Fibroblast of gingiva (primary cell): Measurements from ENCODE around the gene PTPN9.
A peak's percentile ranks its signal among the peaks of the same experiment; 100 is the strongest.
"Not testable (repeated sequence)": the region's sequence is repeated elsewhere in the genome, so short reads cannot be mapped to it uniquely, and the experiment has no call there.

Source experiments
- DNase-seq: peaks from one replicate; pipeline ENCODE4 v3.0.0-alpha.2; 2011; ENCODE audit warnings: low read depth

PTPN9 gene

DNA sequence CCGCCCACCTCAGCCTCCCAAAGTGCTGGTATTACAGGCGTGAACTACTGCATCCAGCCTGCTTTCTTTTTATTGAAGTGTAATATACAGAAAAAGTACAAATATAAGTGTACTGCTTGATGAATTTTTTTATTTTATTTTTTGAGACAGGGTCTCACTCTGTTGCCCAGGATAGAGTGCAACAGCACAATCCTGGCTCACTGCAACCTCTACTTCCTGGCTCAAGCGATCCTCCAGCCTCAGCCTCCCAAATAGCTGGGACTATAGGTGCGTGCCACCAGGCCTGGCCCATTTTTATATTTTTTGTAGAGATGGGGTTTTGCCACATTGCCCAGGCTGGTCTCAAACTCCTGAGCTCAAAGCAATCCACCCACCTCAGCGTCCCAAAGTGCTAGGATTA, 3.8 kb upstream of the PTPN9 start:
- not testable (repeated sequence) for DNase-seq

- DNase-seq: peak; percentile 2
These were observed 755 bp downstream of the PTPN9 start for GRCh38 chr15:75578173-75578947.

- DNase-seq: peak; percentile 23
These were observed 1.5 kb downstream of the PTPN9 start for GRCh38 chr15:75577401-75578172.

GRCh38 chr15:75573648-75574384, 5.3 kb downstream of the PTPN9 start:
- DNase-seq: no peak

DNA sequence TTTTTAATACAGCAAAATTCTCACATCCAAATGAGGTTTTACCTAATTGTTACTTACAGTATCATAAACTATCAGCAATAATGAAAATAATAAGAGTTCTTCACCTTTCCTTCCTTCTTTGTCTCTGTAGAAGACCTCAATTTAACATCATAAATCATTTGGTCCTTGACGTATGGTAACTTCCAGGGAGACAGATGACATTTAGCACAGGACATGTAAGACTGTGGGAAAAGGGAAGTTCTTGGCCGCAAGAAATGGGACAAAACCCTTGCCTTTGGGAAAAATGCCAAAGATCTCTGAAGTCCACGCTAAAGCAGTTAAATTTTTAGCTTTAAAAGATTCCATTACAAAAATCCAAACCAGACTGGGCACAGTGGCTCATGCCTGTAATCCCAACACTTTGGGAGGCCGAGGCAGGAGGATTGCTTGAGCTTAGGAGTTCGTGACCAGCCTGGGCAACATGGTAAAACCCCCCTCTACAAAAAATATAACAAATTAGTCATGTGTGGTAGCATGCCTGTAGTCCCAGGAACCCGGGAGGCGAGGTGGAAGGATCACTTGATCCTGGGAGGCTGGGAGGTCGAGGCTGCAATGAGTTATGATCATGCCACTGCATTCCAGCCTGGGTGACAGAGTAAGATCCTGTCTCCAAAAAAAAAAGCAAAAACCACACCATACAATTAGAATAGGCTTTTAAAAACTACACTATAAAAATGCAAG, 8.8 kb downstream of the PTPN9 start:
- DNase-seq: no peak

- no peak for DNase-seq
These were observed 13.8 kb downstream of the PTPN9 start for GRCh38 chr15:75565062-75565970.

GRCh38 chr15:75561888-75562287, 17.2 kb downstream of the PTPN9 start:
- DNase-seq: no peak

DNA sequence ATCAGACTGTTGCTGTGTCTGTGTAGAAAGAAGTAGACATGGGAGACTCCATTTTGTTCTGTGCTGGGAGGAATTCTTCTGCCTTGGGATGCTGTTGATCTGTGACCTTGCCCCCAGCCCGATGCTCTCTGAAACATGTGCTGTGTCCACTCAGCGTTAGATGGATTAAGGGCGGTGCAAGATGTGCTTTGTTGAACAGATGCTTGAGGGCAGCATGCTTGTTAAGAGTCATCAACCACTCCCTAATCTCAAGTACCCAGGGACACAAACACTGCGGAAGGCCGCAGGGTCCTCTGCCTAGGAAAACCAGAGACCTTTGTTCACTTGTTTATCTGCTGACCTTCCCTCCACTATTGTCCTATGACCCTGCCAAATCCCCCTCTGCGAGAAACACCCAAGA, 19.8 kb downstream of the PTPN9 start:
- DNase-seq: not testable (repeated sequence)

GRCh38 chr15:75558955-75559354, 20.2 kb downstream of the PTPN9 start:
- DNase-seq: not testable (repeated sequence)

GRCh38 chr15:75554717-75555116, 24.4 kb downstream of the PTPN9 start:
- peak; percentile 89 for DNase-seq

- DNase-seq: no peak
These were observed 25.5 kb downstream of the PTPN9 start for GRCh38 chr15:75553659-75554058.

GRCh38 chr15:75551091-75551490, 28.0 kb downstream of the PTPN9 start:
- no peak for DNase-seq

GRCh38 chr15:75545064-75545463, 34.1 kb downstream of the PTPN9 start:
- DNase-seq: no peak

DNA sequence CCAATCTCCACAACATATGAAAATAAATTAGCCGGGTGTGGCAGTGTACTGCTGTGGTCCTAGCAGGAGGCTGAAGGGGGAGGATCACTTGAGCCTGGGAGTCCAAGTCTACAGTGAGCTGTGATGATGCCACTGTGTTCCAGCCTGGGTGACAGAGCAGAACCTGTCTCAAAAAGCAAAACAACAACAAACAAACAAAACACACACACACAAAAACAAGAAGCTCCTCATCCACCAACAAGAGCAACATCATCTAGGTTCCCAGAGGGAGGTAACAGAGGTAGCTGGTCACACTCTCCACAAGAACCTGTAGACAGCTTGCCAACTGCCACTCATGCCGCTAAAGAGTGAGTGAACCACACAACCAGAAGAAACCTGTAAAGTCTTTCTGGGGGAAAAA, 34.8 kb downstream of the PTPN9 start:
- DNase-seq: no peak

GRCh38 chr15:75542949-75543545, 36.1 kb downstream of the PTPN9 start:
- DNase-seq: not testable (repeated sequence)

- DNase-seq: no peak
These were observed 36.7 kb downstream of the PTPN9 start for GRCh38 chr15:75542386-75542797.

DNA sequence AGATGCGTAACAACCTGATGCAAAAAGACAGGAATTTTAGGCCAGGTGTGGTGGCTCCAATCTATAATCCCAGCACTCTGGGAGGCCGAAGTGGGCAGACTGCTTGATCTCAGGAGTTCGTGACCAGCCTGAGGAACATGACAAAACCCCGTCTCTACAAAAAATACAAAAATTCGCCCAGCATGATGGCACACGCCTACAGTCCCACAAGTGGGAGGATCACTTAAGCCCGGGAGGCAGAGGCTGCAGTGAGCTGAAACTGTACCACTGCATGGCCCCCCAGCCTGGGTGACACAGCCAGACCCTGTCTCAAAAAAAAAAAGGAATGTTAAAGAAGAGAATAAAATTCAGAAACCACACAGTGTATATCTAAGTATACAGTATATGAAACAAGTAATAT, 40.7 kb downstream of the PTPN9 start:
- DNase-seq: no peak

DNA sequence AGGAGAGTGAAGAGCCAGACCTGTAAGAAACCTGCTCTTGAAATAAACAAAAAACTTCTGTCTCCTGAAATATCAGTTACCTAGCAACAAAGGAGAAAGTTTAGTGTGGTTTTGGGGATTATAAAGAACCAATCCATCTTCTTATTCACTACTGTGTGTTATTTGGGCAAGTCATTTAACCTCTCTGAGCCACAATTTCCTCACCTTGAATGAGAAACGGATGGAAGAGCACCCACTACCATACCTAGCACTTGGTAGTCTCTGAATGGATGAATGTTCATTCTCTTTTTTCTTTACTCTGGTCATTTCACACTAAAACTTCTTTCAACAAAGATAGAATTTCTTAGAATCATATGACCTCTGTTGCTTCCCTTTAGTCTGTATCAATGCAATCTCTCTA, 45.2 kb downstream of the PTPN9 start:
- DNase-seq: no peak

DNA sequence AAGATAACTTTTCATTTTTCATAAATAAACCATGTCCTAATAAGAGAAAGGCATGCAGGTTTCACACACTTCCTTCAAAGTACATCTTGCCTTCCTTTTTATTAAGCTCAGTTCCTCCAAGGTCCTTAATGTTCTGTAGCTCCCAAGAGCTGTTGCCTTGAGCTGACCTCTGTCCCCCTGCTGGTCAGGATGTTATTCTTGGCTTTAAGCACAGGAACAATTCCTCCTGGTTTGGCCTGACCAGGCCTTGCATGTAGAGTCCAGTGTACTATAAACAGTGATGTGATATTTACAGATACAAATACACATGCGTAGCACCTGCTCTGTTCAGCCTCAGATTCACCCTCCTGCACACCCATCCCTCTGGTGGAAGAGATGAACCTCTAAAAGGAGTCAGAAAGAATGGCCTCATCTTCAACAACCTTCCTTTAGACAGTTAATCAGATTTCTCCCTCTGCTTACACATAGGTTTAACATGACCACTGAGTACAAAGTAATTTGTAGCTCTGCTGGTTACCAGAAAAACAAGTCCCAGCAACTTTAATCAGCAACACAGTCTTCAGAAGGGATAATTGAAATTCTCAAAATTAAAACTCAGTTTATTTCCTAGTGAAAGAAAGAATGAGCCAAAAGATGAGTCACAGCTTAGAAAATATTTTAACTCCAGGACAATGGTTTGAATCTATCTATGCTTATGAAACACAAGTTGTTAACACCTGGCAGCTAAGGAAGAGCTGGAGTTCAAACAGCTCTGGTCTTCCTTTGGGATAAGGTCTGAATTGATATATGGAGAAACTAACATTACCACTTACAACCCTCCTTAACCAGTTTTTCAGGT, 46.5 kb downstream of the PTPN9 start:
- peak; percentile 85 for DNase-seq

DNA sequence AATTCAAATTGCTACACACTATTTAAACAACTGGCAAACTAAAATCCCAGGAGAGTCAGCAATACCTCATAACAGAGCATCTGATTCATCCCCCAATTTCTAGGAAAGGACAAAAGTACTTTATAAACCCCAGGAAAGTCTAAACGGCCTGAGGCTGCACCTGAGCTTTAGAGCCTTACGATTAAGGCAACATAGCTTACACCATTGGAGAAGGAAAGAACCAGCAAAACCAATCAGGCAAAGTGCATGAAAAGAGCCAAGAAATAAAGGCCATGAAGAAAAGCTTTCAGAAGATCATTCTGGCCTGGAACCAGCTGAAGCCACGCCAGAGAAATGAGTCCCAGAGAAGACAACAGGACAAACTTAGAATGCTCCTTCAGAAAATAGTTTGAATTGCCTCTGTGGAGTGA, 48.1 kb downstream of the PTPN9 start:
- peak; percentile 70 for DNase-seq
